Activated naive CD4-positive, alpha-beta T cell treated with anti-CD3 and anti-CD28 coated beads for 36 hours (primary cell): ENCODE measurements around the gene NLN. TPM values are rescaled to one million over a fixed set of nuclear protein-coding genes. Genes with fewer than 3 reads are reported as not detected.
"Not testable (repeated sequence)": the region's sequence is repeated elsewhere in the genome, so short reads cannot be mapped to it uniquely, and the experiment has no call there.

Source experiments
- CTCF ChIA-PET: fragments of 350-600 bp; sonication (Branson Sonifier 250); formaldehyde crosslinking; loops from one replicate; lab custom pipeline; 2021; ENCODE audit warnings: antibody characterized with exemption; lab: Charles Lee
- DNase-seq: peaks from one replicate; pipeline ENCODE4 v3.0.0-alpha.2; 2020
- H3K27ac Mint-ChIP-seq: one replicate; pipeline ENCODE4 v1.8.0; 2021; ENCODE audit warnings: mild to moderate bottlenecking, mixed read lengths
- H3K27me3 Mint-ChIP-seq: one replicate; pipeline ENCODE4 v1.8.0; 2021; ENCODE audit warnings: low read depth, mixed read lengths
- H3K36me3 Mint-ChIP-seq: one replicate; pipeline ENCODE4 v1.8.0; 2021; ENCODE audit warnings: low read depth, mixed read lengths
- H3K4me1 Mint-ChIP-seq: one replicate; pipeline ENCODE4 v1.8.0; 2021; ENCODE audit warnings: low read depth, mixed read lengths
- H3K4me3 Mint-ChIP-seq: one replicate; pipeline ENCODE4 v1.8.0; 2021; ENCODE audit warnings: mild to moderate bottlenecking, moderate library complexity, mixed read lengths
- H3K9me3 Mint-ChIP-seq: one replicate; pipeline ENCODE4 v1.8.0; 2021; ENCODE audit warnings: mixed read lengths
- intact Hi-C: fragments of 100-400 bp; cut with micrococcal nuclease; formaldehyde crosslinking; loops from one replicate; pipeline ENCODE4 v1.15.1; 2023
- total RNA-seq, 2 experiments: library from RNA; stranded (reverse); gene quantifications; one replicate each; pipeline ENCODE4 v1.2.3, GENCODE V29; 2021

Gene NLN
- total RNA-seq, 2 experiments from 2014 or later = 32.4 to 35.5 TPM

GRCh38 chr5:65765582-65765981, 43.6 kb downstream of the NLN start:
- Mint-ChIP-seq H3K27ac (no peak overlapping the region), H3K4me1 (peaks cover 11% of the 10 kb centered on the region), H3K4me3 (no peak overlapping the region), H3K36me3 (peaks cover 23% of the 10 kb centered on the region), H3K9me3 (peaks cover 9% of the 10 kb centered on the region), H3K27me3 (no peaks in the 10 kb centered on the region)
- intact Hi-C loops = no loop called here
- CTCF ChIA-PET = interaction anchor here (0.8 kb wide), 1 partner anchor 238 kb away, joined by 5 read pairs; no protein-coding TSS in a partner anchor
- DNase-seq = no peak

GRCh38 chr5:65766175-65766574, 44.2 kb downstream of the NLN start:
- intact Hi-C loops = no loop called here
- no peak for DNase-seq
- CTCF ChIA-PET = no interaction called here
- no peak overlapping the region for H3K27ac Mint-ChIP-seq
- H3K4me1 Mint-ChIP-seq = peaks cover 7% of the 10 kb centered on the region
- peaks cover 23% of the 10 kb centered on the region for H3K36me3 Mint-ChIP-seq
- H3K4me3 Mint-ChIP-seq = no peak overlapping the region
- H3K9me3 Mint-ChIP-seq = peaks cover 9% of the 10 kb centered on the region
- no peaks in the 10 kb centered on the region for H3K27me3 Mint-ChIP-seq

DNA sequence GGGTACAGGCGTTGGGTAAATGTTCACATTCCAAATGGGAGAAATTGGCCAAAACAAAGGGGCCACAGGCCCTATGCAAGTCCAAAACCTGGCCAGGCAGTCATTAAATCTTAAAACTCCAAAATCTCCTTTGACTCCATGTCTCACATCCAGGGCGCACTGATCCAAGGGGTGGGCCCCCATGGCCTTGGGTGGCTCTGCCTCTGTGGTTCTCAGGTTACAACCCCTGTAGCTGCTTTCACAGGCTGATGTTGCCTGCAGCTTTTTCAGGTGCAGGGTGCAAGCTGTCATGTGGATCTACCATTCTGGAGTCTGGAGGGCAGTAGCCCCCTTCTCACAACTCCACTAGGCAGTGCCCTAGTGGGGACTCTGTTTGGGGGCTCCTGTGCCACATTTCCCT, 44.8 kb downstream of the NLN start:
- CTCF ChIA-PET = no interaction called here
- DNase-seq = no peak
- no peak overlapping the region for H3K27ac Mint-ChIP-seq
- H3K4me3 Mint-ChIP-seq = no peak overlapping the region
- intact Hi-C loops = no loop called here
- no peaks in the 10 kb centered on the region for H3K27me3 Mint-ChIP-seq
- H3K36me3 Mint-ChIP-seq = peaks cover 23% of the 10 kb centered on the region
- H3K9me3 Mint-ChIP-seq = peaks cover 9% of the 10 kb centered on the region
- H3K4me1 Mint-ChIP-seq = peaks cover 7% of the 10 kb centered on the region

- CTCF ChIA-PET = no interaction called here
- Mint-ChIP-seq H3K27me3 (no peaks in the 10 kb centered on the region), H3K27ac (no peak overlapping the region), H3K9me3 (peaks cover 9% of the 10 kb centered on the region), H3K36me3 (peaks cover 23% of the 10 kb centered on the region), H3K4me1 (peaks cover 7% of the 10 kb centered on the region), H3K4me3 (no peak overlapping the region)
- no peak for DNase-seq
- intact Hi-C loops = no loop called here
Observed at GRCh38 chr5:65767565-65767964, 45.6 kb downstream of the NLN start.

GRCh38 chr5:65768723-65769346, 46.8 kb downstream of the NLN start:
- intact Hi-C loops = no loop called here
- Mint-ChIP-seq H3K4me1 (peaks cover 7% of the 10 kb centered on the region), H3K9me3 (peaks cover 9% of the 10 kb centered on the region), H3K27me3 (no peaks in the 10 kb centered on the region), H3K27ac (no peak overlapping the region), H3K36me3 (peaks cover 17% of the 10 kb centered on the region), H3K4me3 (no peak overlapping the region)
- CTCF ChIA-PET = no interaction called here
- DNase-seq = no peak

DNA sequence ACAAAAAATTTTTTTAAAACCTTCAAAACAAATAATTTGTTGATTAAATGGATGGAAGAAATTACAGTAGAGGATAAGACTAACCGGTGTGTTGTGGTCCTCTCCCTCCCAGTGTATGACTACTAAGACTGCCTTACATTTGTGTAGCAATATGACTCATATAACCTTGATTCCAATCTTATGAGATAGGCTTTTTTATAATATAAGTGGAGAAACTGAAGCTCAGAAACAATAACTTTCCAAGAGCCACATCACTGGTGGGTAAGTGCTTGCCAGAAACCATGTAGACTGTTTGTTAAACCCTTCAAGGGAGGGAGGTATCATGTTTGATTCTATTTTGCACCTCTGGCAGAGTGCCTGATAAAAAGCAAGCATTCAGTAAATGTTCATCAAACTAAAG, 47.5 kb downstream of the NLN start:
- no peak overlapping the region for H3K4me3 Mint-ChIP-seq
- DNase-seq = no peak
- H3K36me3 Mint-ChIP-seq = peaks cover 17% of the 10 kb centered on the region
- H3K27ac Mint-ChIP-seq = no peak overlapping the region
- no peaks in the 10 kb centered on the region for H3K27me3 Mint-ChIP-seq
- peaks cover 13% of the 10 kb centered on the region for H3K4me1 Mint-ChIP-seq
- intact Hi-C loops = no loop called here
- CTCF ChIA-PET = no interaction called here
- peaks cover 9% of the 10 kb centered on the region for H3K9me3 Mint-ChIP-seq

- DNase-seq = no peak
- Mint-ChIP-seq H3K9me3 (peaks cover 6% of the 10 kb centered on the region), H3K4me1 (peaks cover 14% of the 10 kb centered on the region), H3K27ac (no peak overlapping the region), H3K4me3 (no peak overlapping the region), H3K36me3 (peaks cover 12% of the 10 kb centered on the region), H3K27me3 (no peaks in the 10 kb centered on the region)
- CTCF ChIA-PET = no interaction called here
- intact Hi-C loops = no loop called here
Observed at GRCh38 chr5:65771266-65771665, 49.3 kb downstream of the NLN start.

DNA sequence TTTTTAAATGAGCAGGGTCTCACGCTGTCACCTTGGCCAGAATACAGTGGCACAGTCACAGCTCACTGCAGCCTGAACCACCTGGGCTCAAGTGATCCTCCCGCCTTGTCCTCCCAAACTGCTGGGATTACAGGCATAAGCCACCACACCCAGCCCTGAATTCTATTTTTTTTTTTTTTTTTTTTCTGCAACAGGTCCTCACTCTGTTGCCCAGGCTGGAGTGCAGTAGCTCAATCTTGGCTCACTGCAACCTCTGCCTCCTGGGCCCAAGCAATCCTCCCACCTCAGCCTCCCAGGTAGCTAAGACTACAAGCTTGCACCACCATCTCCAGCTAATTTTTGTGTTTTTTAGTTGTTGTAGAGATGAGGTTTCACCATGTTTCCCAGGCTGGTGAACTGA, 51.0 kb downstream of the NLN start:
- peaks cover 17% of the 10 kb centered on the region for H3K4me1 Mint-ChIP-seq
- H3K4me3 Mint-ChIP-seq, intact Hi-C loops, H3K36me3 Mint-ChIP-seq, H3K27ac Mint-ChIP-seq, H3K9me3 Mint-ChIP-seq, DNase-seq, H3K27me3 Mint-ChIP-seq: not testable (repeated sequence)
- CTCF ChIA-PET = interaction anchor here (0.7 kb wide), 1 partner anchor 76 kb away, joined by 3 read pairs; no protein-coding TSS in a partner anchor

- H3K27ac Mint-ChIP-seq = no peak overlapping the region
- no peaks in the 10 kb centered on the region for H3K27me3 Mint-ChIP-seq
- H3K4me3 Mint-ChIP-seq = no peak overlapping the region
- intact Hi-C loops = loop anchor here (2.0 kb wide), 1 partner anchor 30 kb away; no protein-coding TSS in a partner anchor
- no peaks in the 10 kb centered on the region for H3K9me3 Mint-ChIP-seq
- CTCF ChIA-PET = no interaction called here
- DNase-seq = no peak
- H3K4me1 Mint-ChIP-seq = peaks cover 23% of the 10 kb centered on the region
- peaks cover 9% of the 10 kb centered on the region for H3K36me3 Mint-ChIP-seq
Observed at GRCh38 chr5:65774346-65774745, 52.3 kb downstream of the NLN start.

GRCh38 chr5:65775476-65775875, 53.5 kb downstream of the NLN start:
- peaks cover 30% of the 10 kb centered on the region for H3K4me1 Mint-ChIP-seq
- H3K9me3 Mint-ChIP-seq = no peaks in the 10 kb centered on the region
- CTCF ChIA-PET = no interaction called here
- no peaks in the 10 kb centered on the region for H3K27me3 Mint-ChIP-seq
- intact Hi-C loops = loop anchor here (2.0 kb wide), 1 partner anchor 29 kb away; no protein-coding TSS in a partner anchor
- no peak overlapping the region for H3K27ac Mint-ChIP-seq
- H3K4me3 Mint-ChIP-seq = no peak overlapping the region
- H3K36me3 Mint-ChIP-seq = peaks cover 15% of the 10 kb centered on the region
- DNase-seq = no peak

GRCh38 chr5:65776441-65777141, 54.6 kb downstream of the NLN start:
- H3K27ac Mint-ChIP-seq = no peak overlapping the region
- no peaks in the 10 kb centered on the region for H3K9me3 Mint-ChIP-seq
- H3K36me3 Mint-ChIP-seq = peaks cover 24% of the 10 kb centered on the region
- no peak for DNase-seq
- peaks cover 32% of the 10 kb centered on the region for H3K4me1 Mint-ChIP-seq
- CTCF ChIA-PET = no interaction called here
- H3K27me3 Mint-ChIP-seq = no peaks in the 10 kb centered on the region
- intact Hi-C loops = no loop called here
- no peak overlapping the region for H3K4me3 Mint-ChIP-seq

GRCh38 chr5:65778126-65778525, 56.1 kb downstream of the NLN start:
- no peaks in the 10 kb centered on the region for H3K9me3 Mint-ChIP-seq
- no peak for DNase-seq
- no peak overlapping the region for H3K4me3 Mint-ChIP-seq
- H3K4me1 Mint-ChIP-seq = peaks cover 32% of the 10 kb centered on the region
- H3K27me3 Mint-ChIP-seq = no peaks in the 10 kb centered on the region
- H3K36me3 Mint-ChIP-seq = peaks cover 38% of the 10 kb centered on the region
- intact Hi-C loops = no loop called here
- H3K27ac Mint-ChIP-seq = no peak overlapping the region
- CTCF ChIA-PET = interaction anchor here (0.6 kb wide), 1 partner anchor 336 kb away, joined by 3 read pairs; no protein-coding TSS in a partner anchor

- Mint-ChIP-seq H3K27ac (no peak overlapping the region), H3K4me1 (peaks cover 26% of the 10 kb centered on the region), H3K27me3 (no peaks in the 10 kb centered on the region), H3K36me3 (peaks cover 38% of the 10 kb centered on the region), H3K4me3 (no peak overlapping the region), H3K9me3 (no peaks in the 10 kb centered on the region)
- intact Hi-C loops = no loop called here
- CTCF ChIA-PET = interaction anchor here (0.6 kb wide), 2 partner anchors 104 to 126 kb away, joined by 3 to 4 read pairs; no protein-coding TSS in a partner anchor
- no peak for DNase-seq
Observed at GRCh38 chr5:65779643-65780042, 57.6 kb downstream of the NLN start.
